ENCODE results near the gene MOB3B.

The MOB3B gene

DNA sequence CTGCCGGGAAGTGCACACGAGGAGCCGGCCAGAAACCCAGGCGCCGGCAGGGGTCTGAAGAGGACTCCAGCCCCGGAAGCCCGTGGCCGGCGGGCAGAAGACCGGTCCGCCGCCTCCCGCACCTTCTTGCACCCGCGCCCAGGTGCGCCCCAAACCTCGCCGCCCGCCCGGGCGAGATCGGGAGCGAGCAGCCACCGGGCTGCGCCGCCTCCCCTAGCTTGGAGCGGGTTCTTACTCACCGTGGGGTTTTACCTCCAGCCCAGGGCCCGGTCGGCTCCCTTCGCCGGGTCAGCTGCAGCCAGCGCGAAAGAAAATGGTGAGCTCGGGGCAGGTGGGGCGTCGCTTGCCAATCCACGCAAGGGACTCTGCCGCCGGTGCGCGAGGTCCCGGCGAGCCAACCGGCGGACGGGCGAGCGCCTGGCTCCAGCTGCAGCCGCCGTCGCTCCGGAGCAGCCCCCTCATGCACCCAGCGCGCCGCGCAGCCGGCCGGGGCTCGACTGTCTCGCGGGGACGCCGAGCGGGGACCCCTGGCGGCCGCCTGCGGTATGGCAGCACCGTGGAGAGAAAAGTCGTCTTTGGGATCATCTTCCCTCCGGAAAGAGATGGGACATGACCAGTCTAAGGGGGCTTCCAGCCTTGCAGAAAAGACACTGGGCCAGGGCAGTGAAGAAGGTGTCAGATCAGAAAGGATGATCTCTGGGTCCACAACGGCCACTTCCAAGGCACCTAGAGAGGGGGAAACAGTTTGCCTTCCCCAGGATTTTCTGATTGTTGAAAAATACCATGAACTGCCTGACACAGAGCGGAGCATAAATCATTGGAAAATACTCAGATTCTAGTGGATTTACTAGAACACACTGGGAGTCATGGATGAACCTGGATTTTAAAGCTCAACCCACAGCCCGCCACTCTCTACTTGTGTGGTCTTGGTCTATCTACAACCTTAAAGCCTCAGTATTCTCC is at the start of gene MOB3B:
TSS of gene MOB3B (minus strand) at position 499 of the 963 bp plus-strand sequence. CDS start 74,264 bp downstream, outside the sequence.
- DNase-seq, result peak; percentile 67

DNA sequence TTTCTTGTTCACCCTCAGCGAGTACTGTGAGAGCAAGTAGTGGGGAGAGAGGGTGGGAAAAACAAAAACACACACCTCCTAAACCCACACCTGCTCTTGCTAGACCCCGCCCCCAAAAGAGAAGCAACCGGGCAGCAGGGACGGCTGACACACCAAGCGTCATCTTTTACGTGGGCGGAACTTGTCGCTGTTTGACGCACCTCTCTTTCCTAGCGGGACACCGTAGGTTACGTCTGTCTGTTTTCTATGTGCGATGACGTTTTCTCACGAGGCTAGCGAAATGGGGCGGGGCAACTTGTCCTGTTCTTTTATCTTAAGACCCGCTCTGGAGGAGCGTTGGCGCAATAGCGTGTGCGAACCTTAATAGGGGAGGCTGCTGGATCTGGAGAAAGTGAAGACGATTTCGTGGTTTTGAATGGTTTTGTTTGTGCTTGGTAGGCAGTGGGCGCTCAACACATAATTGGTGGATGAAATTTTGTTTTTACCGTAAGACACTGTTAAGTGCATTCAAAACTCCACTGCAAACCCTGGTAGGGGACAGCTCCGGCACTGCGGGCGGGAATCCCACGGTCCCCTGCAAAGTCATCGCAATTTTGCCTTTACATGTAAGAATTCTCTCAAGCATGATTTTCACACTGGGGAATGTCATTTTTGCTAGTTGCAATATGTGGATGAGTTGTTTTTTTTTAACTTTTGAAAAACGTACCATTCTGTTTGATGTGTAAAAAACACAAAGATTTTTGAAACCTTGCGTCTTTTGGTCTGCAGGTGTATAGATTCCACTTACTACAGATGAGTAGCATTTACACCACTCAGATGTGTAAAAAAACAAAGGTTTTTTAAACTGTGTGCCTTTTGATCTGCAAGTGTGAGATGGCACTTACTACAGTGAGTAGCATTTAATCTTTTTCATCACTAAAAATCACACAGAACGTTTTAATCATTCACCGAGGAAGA is 44.3 kb upstream of the MOB3B start:
- DNase-seq, result peak; percentile 94

DNA sequence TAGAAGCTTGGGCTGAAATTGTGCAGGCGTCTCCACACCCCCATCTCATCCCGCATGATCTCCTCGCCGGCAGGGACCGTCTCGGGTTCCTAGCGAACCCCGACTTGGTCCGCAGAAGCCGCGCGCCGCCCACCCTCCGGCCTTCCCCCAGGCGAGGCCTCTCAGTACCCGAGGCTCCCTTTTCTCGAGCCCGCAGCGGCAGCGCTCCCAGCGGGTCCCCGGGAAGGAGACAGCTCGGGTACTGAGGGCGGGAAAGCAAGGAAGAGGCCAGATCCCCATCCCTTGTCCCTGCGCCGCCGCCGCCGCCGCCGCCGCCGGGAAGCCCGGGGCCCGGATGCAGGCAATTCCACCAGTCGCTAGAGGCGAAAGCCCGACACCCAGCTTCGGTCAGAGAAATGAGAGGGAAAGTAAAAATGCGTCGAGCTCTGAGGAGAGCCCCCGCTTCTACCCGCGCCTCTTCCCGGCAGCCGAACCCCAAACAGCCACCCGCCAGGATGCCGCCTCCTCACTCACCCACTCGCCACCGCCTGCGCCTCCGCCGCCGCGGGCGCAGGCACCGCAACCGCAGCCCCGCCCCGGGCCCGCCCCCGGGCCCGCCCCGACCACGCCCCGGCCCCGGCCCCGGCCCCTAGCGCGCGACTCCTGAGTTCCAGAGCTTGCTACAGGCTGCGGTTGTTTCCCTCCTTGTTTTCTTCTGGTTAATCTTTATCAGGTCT is 43.5 kb upstream of the MOB3B start, which contains the start of gene C9orf72:
TSS of gene C9orf72 (minus strand) at position 564 of the 716 bp plus-strand sequence. CDS start 6,361 bp downstream, outside the sequence.
- DNase-seq, result peak; percentile 62

DNA sequence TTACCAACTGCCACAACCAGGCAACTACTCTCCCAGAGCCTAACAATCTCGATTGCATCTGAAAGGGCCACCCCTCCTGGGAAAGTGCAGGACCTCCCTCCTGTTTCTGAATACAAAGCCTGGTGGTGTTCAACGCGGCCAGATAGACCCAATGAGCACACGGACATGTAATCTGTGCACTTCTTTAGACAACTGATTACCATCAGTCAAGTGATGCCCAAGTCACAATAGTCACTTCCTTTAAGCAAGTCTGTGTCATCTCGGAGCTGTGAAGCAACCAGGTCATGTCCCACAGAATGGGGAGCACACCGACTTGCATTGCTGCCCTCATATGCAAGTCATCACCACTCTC is 42.9 kb upstream of the MOB3B start:
- peak; percentile 30 for DNase-seq

DNA sequence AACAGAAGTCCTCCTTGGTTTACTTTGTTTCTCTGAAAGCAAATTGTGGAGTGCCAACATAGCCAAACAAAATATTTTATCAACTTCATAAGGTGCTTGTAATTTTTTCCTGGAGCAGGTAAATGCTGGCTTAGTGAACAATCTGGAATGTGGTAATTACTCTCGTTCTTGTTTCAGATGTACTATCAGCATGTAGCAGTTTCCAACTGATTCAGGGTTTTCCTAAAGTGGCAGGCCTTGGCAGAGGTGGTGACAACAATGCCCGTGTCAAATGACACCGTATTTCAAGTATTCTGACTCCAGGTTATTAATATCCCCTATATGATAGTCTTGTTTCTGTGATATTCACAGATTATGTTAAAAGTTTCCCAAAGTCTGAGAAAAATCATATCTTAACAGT is 42.4 kb upstream of the MOB3B start:
- DNase-seq, result no peak

DNA sequence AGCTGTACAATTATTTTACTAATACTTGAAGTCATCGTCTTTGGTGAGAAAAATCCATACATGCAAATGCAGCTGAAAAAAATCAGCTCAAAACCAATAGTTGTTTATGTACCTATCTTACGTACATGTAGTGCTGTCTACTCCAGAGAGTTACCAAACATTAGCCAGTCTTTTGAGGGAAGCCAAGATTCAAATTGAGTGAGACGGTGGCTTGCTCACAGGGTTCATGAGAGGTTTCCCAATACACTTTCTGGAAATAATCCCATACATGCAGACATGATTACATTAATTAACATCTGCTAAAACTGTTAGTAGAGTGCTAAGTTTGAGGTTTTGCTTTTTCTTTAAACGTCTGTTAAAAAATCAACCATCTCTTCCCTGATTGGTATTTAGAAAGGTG is 41.4 kb upstream of the MOB3B start:
- DNase-seq, result no peak

DNA sequence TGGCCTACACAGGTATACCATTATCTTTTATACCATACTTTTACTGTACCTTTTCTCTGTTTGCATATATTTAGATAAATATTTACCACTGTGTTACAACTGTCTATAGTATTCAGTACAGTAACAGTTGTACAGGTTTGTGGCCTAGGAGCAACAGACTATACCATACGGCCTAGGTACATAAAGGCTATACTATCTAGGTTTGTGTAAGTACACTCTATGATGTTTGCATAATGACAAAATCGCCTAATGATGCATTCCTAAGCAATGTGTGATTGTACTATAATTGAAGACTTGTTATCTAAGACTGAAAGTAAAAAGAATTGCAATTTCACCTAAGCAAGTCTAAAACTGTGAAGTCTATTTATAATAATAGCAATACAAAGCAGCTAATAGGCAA is 39.8 kb upstream of the MOB3B start:
- DNase-seq, result peak; percentile 9

DNA sequence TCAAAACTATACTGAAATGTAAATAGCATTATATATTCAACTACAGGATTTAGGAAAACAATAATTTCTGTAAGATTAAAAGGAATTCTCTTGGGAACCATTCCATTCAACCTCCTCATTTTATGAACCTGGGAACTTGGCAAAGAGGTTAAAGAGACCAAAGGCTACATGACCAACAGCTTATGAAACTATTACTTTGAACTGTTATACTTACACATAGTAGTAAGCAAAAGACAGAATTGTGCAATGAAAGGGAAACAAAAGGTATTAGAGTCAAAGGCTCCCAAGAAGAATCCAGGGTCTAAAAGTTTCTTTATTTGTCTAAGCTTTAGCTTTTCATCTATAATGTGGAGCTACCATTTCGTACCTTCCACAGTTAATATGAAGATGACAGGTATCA is 36.5 kb upstream of the MOB3B start:
- DNase-seq, result no peak

DNA sequence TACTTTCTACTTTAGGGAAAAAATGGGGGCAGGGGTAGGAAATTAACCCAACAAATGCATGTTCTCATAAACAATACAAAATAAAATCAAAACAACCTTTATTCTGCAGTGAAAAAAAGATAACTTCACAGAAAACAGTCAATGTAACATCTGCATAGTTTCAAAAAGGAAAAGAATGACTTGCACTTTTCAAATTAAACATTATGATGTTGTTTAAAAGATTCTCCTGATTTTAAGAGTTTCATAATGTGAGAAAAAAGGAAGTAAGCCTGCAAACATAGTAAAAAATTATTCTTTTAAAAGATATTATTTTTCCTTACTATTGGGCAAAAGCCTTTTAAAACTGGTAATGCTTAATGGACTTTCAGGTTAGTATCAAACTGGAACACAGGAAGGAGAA is 36.1 kb upstream of the MOB3B start:
- no peak for DNase-seq

DNA sequence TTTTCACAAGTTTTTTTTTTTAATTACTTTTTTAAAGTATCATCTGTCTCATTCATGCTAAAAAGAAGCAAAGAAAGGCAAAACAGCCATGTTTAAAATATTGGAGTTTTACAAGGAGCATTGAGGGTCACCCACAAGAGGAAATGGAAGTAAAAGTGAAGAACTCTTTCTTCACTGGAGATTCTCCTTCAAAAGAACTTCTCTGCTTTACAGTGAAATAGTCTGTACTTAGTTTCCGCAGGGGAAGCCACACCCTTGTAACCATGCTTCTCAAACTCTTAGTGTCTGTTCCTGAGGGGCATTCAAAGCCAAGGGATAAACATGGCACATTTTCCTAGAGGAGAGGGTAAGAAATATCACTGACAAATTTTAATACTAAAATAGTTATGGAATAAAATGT is 35.1 kb upstream of the MOB3B start:
- no peak for DNase-seq

DNA sequence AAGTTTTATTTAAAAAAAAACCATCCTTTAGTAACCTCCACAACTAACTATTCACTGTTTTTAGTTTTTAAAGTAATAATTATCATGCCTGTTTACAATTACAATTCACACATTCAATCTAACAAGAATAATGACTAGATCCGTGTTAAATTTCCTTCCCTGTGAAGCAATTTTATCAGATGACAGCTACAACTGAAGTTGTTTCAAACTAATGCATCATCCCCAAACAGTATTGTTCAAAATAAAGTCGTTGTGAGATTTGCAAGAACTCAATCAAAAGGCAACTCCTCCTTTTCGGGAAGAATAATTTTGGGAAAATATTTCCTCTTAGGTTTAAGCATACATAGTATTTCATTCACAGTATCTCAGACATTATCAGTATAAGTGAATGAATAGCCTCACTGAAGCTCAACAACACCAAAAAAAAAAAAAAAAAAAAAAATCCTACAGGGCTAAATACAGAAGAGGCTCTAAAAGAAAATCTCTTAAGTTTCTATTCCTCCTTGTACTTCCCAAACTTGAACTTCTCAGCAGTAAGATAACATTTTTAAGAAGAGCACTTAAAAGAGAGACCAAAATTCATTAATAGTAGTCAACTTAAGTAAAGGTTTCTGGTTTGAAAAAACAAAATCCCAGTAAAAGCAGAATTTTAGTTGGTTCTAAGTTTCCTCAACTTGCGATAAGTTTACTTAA is 34.3 kb upstream of the MOB3B start:
- DNase-seq, result no peak

DNA sequence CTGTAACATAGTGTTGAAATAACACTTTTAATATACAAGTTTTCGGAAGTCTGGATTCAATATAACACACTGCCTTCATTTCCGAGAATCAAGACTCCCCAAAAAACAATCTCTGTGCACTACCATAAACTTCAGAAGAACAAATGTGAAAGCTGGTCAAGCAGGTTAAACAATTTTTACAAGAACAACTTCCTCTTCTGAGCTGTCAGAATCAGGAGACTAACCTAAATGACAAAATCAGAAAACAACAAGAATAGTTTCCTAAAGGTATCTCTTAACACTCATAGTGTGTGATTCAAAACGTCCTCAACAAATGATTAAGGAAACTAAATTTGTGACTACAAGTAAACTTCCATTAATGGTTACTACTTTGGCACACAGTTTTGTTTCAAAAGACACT is 32.1 kb upstream of the MOB3B start:
- no peak for DNase-seq

DNA sequence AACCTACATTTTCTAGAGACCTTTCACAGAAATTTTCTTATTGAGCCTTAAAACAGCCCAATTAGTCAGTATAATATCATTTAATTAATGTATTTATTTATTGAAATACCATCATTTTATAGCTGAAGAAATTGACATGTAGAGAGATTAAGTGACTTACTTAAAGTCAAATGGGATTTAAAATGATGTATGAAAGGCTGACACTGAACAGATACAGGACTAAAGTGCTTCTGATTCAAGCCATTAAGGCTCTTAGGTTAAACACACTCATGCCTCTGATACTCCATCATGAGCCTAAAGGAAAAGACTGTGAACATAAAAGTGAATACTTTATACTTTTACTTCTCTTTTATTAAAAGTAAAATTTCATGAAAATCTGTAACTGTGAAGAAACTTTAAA is 30.8 kb upstream of the MOB3B start:
- DNase-seq, result no peak

DNA sequence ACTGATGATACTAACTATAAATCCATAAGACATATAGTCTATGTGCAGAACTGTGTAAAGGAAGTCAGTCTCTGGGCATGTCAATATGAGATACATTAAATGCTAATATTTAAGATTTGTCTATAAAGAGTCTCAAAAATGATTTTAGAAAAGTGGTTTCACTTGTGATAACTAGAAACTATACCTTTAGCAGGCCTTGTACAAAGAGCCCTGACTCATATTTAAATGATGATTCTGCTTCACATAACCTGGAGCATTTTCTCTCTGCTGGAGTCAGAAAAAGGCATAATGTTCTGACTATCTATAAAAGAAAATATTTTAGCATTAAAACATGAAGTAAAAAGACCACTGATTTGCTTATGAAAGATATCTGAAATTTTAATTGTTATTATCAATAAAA is 28.7 kb upstream of the MOB3B start:
- DNase-seq, result no peak

DNA sequence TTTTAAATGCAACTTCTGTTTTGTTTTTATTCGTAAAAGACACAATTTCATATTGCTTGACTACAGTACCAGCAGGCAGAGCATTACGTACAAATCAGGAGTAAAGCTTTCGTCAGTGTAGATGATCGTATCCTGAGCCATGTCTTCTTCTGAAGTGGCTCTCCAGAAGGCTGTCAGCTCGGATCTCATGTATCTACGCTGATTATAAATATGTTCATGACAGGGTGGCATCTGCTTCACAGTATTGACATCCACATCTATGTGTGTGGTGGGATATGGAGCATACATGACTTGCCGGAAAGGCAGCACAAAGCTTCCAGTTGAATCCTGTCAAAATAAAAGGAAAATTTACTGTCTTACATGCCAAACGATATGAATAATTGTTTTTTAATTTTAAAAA is 26.9 kb upstream of the MOB3B start:
- DNase-seq, result no peak

DNA sequence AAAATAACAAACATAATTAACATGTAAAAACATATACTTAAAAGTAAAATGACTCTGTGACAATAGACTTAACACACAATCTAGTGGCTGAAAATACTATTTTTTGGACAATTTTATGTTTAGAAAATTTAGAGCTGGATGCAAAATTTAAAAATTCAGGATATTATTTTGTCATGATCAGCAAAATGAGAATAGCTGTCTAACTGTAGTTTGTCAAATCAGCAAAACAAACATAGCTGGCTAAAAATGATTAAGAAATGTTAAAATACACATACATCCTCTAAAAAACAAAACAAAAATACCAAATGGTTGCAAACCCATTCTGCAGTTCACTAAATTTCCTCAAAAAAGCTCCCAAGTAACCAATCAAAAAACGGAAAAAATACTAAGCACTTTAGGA is 25.1 kb upstream of the MOB3B start:
- no peak for DNase-seq

DNA sequence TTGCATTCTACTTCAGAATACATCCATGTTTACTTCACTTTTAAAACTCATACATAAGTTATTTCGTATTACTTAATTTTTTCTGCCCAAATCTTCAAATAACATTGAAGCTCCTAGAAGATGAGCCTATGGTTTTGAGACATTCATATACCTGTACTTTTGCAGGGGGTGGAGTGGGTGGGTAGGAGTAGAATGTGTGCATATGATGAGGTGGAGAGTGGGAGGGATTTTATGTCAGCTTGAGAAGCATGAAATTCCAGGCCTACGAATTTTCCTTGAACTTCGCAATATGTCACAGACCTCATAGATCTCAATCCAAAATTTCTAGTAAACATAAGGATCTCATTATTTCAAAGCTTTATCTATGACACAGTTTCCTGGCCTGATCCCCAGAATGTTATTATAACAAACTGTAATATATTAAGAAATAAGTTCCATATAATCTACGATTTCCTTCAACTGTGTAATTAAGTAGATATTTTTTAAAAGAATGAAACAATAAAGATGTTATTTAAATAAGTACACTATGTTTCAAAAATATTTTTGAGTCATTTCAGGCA is 19.7 kb upstream of the MOB3B start:
- no peak for DNase-seq

DNA sequence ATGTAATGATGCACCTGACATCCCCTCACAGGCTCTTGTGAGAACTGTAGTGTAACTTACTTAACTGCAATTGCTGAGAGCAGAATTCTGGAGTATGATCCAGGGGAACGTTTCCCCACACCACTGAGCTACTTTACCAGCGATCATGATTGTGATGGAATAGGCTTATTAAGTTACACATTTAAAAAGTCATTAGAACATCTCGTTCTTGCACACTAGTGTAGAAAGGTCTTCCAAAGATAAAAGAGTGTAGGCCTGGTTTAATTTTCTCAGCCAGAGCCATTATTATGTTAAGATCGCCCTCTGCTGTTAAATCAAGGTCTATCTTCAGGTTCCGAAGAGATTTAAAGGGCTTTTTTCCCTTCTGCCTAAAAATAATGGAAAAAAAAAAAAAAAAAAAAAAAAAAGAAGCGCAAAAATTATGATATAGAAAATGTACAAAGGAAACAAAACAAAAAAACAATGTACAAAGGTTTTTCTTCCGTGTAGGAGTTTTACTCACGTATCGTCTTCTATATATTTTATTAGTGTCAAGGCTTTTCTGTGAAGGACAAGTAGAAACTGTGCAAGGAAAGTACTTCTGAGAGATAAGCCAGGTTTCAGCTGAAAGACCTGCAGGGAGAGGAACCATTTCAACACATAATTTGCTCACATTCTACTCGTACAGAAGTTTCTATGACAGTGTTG is 18.6 kb upstream of the MOB3B start:
- peak; percentile 34 for DNase-seq

DNA sequence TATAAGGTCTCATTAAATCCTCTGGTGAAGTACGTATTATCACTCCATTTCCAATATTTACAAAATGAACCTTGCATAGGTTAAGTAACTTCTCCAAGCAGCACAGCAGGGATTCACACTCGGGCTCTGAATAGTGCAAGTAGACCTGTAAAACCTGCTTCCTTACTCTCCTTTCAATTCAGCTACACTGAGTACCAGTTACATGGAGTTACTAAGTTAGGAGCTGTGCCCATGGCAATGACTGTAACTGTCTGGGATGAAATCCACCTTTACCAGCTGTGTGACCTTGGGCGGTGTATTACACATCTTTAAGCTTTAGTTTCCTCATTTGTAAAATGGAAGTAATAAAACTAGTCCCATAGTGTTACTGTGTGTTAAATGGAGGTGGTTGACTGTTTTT is 15.9 kb upstream of the MOB3B start:
- DNase-seq, result no peak

DNA sequence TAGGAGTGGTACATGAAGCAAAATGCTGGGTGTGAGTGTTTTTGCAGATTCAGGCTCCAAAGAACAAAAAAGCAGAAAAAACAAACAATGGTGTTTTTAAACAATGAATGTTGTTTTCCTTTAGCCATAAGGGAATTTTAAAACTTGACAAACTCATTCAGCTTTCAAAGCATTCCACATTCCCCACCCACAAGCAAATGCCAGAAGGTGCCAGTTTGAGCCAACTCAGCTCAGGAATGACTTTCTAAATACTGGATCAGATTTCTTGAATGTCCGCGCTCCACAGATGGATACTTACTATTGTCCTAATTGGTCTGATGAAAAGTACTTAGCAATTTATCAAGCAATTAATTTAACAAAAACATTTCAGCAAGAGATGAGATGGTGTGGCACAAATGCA is 12.9 kb upstream of the MOB3B start:
- DNase-seq, result peak; percentile 8

DNA sequence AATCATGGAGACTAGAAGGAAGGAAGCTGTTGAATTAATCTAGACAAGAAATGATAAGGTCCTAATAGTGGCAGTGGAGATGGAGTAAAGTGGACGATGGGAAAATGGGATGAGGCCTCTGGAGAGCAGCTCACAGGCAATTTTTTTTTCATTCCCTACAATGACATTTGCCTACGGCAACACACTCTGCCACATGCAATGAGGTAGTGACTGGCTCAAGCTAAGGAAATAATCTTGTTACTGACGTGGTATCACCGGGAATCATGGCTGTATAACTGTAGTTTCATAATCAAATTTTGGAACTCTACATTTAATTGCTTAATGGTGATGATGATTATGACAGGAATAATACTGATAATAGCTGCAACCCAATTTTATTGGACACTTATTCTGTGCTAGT is 12.1 kb upstream of the MOB3B start:
- DNase-seq, result no peak
